HG03066 (cell line): ENCODE results near the gene TMEM255B.
"Not testable (repeated sequence)": the region's sequence is repeated elsewhere in the genome, so short reads cannot be mapped to it uniquely, and the experiment has no call there.

ENCODE experiments used
- ATAC-seq: cut with Tn5 transposase; IDR thresholded peaks from one replicate; pipeline ENCODE4 v1.9.1; 2021; ENCODE audit warnings: low read depth; ENCODE audit not compliant: unreplicated experiment

TMEM255B gene

DNA sequence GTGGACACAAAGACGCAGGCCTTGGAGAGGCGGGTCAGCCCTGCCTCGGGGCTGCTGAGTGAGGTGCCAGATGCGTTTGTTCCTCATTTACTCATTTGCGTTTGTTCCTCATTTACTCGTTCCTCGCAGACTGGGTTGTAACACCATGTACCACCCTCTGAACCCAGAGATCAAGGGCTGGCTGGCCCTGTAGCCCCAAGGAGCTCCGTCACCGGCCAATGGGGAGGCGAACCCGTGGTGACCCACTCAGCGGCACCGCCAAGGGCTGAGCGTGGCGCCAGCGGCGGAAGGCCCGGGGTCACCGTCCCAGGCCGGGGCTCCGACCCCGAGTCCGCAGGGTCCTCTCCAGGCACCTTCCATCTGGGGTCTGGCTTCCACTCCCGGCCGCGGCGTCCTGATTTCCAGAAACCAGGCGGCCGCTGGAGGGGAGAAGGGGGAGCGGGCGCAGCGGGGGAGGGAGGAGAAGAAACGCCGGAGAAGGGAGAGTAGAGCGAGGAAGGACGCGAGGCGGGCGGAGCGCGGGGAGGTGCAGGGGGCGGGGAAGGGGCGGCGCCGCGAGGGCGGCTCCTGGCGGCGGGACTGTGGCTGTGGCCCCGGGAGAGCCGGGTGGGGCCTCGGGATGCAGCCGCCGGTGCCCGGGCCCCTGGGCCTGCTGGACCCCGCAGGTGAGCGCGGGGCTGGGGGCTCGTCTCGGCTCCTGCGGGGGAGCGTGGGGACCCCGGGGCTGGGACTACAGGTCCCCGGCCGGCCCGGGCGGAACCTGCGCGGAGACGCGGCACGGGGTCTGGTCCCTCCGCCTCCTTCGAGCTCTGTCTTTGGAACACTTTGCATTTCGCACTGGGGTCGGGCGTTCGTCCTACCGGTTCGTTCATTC, at the start of gene TMEM255B:
TMEM255B (plus strand) TSS at position 576 of the 874 bp plus-strand sequence; CDS start at position 620, 44 bp downstream.
- peak; percentile 85 for ATAC-seq

DNA sequence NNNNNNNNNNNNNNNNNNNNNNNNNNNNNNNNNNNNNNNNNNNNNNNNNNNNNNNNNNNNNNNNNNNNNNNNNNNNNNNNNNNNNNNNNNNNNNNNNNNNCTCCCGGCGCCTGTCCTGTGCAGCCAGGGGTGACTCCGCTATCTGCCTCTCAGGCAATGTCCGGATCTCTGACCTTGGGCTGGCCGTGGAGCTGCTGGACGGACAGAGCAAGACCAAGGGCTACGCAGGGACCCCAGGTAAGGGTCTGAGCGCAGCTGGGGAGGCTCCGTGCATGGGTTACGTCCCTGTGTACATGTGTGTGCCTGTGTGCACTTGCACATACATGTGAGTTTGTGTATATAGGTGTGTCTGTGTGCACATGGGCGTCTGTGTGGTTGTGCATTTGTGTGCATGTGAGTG, 36.1 kb upstream of the TMEM255B start:
- ATAC-seq = no peak

DNA sequence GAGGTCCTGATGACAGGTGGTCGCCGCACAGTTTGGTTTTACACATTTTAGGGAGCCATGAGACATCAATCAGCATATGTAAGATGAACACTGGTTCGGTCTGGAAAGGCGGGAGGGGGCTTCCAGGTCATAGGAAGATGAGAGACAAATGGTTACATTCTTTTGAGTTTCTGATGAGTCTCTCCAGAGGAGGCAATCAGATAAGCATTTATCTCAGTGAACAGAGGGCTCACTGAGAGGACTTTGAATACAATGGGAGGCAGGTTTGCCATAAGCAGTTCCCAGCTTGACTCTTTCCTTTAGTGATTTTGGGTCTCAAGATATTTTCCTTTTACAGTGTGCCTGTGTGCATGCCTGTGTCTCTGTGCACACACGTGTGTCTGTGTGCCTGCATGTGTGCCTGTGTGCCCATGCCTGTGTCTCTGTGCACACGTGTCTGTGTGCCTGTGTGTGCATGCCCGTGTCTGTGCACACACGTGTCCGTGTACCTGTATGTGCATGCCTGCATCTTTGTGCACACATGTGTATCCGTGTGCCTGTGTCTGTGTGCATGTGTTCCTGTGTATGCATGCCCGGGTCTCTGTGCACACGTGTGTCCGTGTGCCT, 35.5 kb upstream of the TMEM255B start:
- no peak for ATAC-seq

DNA sequence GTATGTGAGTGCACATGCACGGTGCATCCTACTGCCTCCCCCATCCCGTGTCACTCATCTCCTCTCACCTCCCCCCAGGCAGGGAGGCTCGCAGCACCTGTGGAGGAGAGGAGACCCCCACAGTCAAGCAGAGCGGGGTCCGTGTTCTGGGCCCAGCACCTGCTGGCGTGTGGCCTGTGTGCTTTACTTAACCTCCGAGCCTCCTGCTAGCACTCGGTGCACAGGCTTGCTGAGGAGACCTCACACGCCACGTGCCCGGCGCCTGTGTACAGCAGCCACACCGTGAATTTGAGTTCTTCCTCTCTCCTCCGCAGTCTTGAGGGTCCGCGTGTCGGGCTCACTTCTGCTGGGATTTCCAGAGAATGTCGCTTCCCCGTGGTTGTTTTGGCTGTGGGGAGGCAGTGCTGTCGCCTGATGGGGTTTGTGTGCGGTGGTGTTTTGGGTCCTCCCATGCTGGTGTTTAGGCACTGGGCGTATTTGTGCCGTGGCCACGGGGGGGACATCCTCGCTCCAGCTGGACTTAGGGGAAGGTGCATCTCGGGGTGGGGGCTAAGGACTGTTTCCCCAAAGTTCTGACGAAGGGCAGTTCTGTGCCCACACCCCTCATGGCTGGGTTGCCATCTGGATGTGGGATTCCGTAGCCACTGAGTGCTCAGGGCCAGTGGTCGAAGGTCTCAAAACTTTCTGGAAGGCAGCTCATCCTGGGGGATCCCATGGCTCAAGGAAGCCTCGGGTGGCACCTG, 34.8 kb upstream of the TMEM255B start:
- no peak for ATAC-seq

DNA sequence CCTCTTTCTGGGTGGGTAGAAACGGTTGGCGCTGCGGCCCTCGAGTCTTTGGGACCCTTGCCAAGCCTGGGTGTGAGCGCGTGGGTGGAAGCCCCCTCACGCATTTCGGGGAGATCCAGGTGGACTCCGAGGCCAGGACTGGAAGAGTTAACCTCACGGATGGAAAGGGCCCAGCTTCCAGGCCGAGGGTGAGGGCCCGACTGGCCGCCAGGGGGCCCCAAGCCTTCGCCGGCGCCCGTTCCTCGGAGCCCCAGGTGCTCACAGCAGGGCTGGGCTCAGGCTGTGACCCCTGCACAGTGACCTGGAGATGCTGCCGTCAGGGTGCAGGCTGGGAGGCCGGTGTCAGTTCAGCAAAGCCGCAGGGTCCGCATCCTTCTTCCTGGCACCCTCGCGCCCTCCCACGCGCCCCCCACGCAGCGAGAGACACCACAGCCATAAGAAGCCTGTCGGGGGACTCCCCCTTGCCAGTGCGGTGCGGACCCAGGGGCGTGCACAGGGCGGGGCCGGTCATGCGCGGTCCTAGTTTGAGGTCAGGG, 34.2 kb upstream of the TMEM255B start:
- ATAC-seq = no peak

DNA sequence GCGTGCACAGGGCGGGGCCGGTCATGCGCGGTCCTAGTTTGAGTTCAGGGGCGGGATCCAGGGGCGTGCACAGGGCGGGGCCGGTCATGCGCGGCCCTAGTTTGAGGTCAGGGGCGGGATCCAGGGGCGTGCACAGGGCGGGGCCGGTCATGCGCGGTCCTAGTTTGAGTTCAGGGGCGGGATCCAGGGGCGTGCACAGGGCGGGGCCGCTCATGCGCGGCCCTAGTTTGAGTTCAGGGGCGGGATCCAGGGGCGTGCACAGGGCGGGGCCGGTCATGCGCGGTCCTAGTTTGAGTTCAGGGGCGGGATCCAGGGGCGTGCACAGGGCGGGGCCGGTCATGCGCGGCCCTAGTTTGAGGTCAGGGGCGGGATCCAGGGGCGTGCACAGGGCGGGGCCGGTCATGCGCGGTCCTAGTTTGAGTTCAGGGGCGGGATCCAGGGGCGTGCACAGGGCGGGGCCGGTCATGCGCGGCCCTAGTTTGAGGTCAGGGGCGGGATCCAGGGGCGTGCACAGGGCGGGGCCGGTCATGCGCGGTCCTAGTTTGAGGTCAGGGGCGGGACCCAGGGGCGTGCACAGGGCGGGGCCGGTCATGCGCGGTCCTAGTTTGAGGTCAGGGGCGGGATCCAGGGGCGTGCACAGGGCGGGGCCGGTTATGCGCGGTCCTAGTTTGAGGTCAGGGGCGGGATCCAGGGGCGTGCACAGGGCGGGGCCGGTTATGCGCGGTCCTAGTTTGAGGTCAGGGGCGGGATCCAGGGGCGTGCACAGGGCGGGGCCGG, 33.5 kb upstream of the TMEM255B start:
- not testable (repeated sequence) for ATAC-seq

DNA sequence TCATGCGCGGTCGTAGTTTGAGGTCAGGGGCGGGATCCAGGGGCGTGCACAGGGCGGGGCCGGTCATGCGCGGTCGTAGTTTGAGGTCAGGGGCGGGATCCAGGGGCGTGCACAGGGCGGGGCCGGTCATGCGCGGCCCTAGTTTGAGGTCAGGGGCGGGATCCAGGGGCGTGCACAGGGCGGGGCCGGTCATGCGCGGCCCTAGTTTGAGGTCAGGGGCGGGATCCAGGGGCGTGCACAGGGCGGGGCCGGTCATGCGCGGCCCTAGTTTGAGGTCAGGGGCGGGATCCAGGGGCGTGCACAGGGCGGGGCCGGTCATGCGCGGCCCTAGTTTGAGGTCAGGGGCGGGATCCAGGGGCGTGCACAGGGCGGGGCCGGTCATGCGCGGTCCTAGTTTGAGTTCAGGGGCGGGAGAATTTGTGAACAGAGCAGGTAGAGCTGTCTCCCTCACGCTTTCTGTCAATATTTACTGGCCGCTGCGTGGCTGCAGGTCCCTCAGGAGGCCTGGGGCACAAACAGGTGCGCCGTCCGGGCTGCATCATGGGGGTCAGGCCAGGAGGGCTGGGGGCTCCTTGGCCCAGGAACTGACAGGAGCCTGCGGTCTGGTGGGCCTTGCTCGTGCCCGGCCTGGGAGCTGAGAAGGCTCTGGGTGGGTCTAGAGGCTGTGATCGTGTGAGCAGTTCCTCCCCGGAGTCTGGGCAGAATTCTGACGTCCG, 32.8 kb upstream of the TMEM255B start:
- ATAC-seq = not testable (repeated sequence)

DNA sequence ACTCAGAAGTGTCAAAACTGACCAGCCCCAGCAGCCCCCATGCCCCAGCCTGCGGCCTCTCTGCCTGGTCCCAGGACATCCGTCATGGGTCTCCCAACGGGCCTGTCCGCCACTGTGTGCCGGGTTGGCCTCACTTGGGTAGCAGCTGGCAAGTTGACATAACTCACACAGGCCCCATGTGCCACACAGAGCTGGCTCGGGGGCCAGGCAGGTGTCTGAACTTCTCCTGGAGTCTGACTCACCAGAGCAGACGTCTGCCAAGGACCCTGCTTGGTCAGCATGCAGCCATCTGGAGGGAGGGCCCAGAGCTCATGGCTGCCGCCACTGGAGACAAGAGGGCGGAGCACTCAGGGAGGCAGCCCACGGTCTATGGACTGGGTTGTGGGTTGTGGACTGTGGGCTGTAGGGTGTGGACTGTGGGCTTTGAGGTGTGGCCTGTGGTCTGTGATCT, 32.0 kb upstream of the TMEM255B start:
- ATAC-seq = no peak

DNA sequence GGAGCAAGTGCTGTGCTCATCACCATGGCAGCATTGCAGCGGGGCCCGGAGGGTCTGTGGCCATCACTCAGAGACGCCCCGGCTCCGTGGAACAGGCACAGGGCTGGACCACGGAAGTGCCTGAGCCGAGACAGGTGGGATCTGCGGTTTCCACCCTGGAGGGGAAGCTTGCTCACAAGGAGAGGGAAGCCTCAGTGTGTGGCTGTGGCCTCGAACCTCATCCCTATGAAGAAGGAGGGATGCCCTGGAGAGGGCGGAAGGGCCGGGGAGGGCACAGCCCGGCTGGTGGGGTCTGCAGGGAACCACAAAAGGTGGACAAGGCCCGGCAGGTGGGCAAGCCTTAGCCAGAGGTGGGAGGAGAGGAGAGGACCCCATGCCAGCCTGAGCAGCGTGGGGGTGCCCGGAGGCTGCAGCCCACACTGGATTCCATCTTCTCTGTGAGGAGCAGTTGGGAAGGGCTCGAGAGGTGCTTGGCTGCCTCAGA, 30.4 kb upstream of the TMEM255B start:
- ATAC-seq = no peak

DNA sequence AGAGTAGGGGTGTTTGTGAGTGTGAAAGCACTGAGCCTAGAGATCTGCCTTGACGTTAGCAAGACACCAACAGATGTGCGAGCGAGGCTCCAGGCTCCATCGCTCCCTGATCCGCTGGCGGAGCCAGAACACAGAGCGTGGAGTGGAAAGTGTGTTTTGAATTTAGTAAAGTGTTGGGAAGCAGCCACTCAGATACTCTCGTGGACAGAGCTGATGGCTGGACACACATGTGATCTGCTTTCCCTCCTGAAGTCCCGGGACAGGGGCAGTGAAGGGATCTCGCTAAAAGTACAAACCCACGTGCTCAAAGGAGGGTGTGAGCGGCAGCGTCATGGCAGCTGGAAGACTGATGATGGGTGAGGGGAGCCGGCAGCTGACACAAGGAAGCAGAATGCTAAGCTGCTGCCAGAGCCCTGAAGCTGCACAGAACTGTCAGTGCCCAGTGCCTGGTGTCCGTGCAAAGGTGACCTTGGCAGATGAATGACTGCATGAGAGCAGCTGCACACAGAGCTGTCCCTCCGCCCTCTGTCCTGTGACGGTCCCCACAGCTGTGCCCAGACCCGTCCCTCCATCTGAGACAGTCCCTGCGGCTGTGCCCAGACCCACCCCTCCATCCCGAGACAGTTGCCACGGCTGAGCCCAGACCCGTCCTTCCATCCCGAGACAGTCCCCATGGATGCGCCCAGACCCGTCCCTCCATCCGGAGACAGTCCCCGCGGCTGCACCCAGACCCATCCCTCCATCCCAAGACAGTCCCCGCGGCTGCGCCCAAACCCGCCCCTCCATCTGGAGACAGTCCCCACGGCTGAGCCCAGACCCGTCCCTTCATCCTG, 29.6 kb upstream of the TMEM255B start:
- no peak for ATAC-seq

DNA sequence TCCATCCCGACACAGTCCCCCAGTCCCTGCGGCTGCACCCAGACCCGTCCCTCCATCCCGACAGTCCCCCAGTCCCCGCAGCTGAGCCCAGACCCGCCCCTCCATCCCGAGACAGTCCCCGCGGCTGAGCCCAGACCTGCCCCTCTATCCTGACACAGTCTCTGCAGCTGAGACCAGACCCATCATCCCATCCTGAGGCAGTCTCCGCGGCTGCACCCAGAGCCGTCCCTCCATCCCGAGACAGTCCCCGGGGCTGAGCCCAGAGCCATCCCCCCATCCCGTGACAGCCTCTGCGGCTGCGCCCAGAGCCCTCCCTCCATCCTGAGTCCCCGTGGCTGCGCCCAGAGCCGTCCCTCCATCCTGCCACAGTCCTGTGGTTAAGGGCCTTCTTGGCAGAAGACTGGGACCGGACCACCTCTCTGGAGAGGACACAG, 28.8 kb upstream of the TMEM255B start:
- no peak for ATAC-seq

DNA sequence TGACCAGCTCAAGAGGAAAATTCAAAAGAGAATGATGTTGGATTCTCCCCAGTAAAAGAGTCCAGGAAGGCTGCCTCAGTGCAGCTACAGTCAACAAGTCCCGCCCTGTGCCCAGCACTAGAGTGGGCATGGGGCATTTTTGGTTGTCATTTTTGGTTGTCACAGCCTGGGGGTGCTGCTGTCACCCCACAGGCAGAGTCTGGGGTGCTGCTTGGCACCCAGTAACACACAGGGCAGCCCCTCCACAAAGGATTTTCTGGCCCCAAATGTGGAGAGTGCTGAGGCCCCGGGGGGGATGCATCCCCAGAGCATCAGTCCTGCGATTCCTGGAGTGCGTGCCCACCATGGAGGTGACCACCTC, 28.2 kb upstream of the TMEM255B start:
- ATAC-seq = no peak

DNA sequence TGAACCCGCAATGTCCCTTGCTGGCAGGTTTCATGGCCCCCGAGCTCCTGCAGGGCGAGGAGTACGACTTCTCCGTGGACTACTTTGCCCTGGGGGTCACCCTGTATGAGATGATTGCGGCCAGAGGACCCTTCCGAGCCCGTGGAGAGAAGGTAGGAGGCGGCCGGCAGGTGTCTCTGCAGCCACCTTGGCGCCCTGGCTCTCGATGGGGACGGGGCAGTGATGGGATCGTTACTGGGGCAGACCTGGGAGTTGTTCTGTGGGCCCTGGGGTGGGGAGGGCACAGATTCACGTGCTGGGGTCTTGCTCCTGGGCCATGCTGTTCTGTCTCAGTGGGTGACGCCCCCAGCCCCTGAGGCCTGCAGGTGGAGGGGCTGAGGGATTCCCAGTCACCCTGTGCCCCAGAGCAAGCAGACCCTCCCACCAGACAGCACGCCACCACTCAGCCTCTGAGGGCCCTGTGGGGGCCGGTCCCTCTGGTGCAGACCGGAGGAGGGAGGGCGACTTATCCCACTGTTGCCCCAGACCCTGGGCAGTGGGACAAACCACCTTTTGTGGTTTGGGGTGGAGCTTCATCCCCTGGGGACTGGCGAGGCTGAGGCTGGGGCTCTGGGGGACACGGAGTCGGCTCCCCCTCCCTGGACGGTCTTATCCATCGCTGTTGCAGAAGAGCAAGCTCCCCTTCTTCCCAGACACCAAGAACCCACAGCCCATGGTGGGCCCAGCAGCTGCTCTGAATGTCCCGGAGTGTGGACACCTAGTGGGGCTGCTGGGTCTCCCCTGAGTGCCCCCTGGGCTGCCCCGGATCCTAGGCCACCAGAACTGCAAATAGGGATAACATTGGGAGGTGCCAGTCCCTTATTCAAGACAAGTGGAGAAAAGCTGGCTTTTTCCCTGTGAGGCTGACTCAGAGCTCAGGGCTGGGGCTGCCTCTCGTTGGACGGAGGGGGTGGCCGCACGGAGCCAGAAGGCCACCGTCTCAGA, 27.5 kb upstream of the TMEM255B start:
- no peak for ATAC-seq

DNA sequence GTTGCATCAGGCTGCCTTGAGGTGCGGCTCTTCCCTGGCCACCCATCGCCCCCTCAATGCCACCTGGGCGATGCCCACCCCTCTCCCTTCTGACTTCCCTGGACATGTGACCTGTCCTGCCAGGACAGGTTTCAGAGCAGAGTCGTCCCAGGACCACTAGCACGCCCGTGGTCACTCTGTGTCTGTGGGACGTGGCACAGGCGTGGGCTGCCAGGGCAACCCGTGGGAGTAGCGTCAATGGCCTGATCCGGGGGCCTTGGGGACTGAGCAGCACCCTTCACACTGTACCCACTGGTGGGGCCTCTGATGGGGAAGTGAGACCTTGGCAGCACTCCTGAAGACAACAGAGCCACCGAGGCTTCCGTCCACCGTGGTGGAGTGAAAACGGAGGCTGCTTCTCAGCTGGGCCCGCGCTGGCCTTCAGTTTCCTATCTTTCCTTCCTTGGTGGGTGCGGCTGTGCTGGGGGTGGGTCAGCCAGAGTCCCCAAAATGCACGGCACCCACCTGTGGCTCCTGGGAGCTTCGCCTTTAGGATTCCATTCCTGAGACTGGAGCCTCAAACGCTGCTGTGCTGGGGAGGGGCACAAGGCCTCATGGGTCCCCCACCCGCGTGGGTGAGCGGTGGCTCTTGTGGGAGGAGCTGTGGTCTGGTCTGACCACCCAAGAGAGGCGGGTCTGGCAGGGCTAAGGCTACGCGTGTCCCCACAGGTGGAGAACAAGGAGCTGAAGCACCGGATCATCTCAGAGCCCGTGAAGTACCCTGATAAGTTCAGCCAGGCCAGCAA, 26.7 kb upstream of the TMEM255B start:
- no peak for ATAC-seq

DNA sequence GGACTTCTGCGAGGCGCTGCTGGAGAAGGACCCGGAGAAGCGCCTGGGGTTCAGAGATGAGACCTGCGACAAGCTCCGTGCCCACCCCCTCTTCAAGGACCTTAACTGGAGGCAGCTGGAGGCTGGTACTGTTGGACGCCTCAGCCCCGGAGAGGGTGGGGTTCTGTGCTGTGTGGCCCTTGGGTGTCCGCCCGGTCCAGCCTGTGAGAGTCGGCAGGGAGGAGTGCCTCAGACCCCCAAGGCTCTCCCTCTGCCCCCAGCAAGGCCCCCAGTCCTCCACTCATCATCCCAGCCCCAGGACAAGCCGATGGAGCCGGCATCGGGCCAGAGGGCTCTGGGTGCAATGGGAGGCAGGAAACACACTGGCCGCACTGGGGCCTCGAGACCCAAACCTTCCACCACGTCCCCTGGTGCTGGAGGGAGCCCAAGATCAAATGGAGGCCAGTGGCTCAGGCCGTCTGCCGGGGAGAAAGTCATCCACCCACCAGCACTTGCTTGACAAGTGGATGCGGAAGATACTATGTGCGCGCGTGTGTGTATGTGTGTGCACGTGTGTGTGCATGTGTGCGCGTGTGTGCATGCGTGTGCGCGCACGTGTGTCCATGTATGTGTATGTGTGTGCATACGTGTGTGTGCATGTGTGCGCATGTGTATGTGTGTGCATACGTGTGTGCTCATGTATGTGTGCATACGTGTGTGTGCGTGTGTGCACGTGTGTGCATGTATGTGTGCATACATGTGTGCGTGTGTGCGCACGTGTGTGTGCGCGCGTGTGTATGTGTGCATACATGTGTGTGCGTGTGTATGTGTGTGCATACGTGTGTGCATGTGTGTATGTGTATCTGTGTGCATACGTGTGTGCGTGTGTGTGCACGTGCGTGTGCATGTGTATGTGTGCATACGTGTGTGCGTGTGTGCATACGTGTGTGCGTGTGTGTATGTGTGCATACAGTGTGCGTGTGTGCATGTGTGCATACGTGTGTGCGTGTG, 25.8 kb upstream of the TMEM255B start:
- no peak for ATAC-seq
